GM21390 (cell line): Measurements from ENCODE around the gene CCDC32.
A peak's percentile ranks its signal among the peaks of the same experiment; 100 is the strongest.

ENCODE experiments used
- ATAC-seq: cut with Tn5 transposase; IDR thresholded peaks from one replicate; pipeline ENCODE4 v1.9.1; 2021; ENCODE audit not compliant: unreplicated experiment

CCDC32 gene

GRCh38 chr15:40567111-40567510 is 2.3 kb upstream of the CCDC32 start:
- ATAC-seq: no peak

- no peak for ATAC-seq
These were observed 744 bp upstream of the CCDC32 start for GRCh38 chr15:40565333-40566238.

GRCh38 chr15:40563426-40563825 is 1.4 kb downstream of the CCDC32 start:
- no peak for ATAC-seq

GRCh38 chr15:40562691-40563090 is 2.2 kb downstream of the CCDC32 start:
- no peak for ATAC-seq

- no peak for ATAC-seq
These were observed 5.7 kb downstream of the CCDC32 start for GRCh38 chr15:40558952-40559742.

- no peak for ATAC-seq
These were observed 9.0 kb downstream of the CCDC32 start for GRCh38 chr15:40555876-40556275.

- no peak for ATAC-seq
These were observed 10.7 kb downstream of the CCDC32 start for GRCh38 chr15:40554161-40554525.

GRCh38 chr15:40550341-40551037 is 14.4 kb downstream of the CCDC32 start:
- ATAC-seq: peak; percentile 73

GRCh38 chr15:40549894-40550293 is 14.9 kb downstream of the CCDC32 start:
- peak; percentile 2 for ATAC-seq

GRCh38 chr15:40548610-40549009 is 16.2 kb downstream of the CCDC32 start:
- ATAC-seq: no peak

- ATAC-seq: no peak
These were observed 19.4 kb downstream of the CCDC32 start for GRCh38 chr15:40545457-40545856.

- ATAC-seq: peak; percentile 74
These were observed 21.1 kb downstream of the CCDC32 start for GRCh38 chr15:40543631-40544294.

- no peak for ATAC-seq
These were observed 21.8 kb downstream of the CCDC32 start for GRCh38 chr15:40543082-40543481.

GRCh38 chr15:40538976-40539375 is 25.9 kb downstream of the CCDC32 start:
- no peak for ATAC-seq

- no peak for ATAC-seq
These were observed 28.3 kb downstream of the CCDC32 start for GRCh38 chr15:40536501-40536900.

- no peak for ATAC-seq
These were observed 30.5 kb downstream of the CCDC32 start for GRCh38 chr15:40534371-40534770.

GRCh38 chr15:40533763-40534364 is 31.0 kb downstream of the CCDC32 start:
- no peak for ATAC-seq

GRCh38 chr15:40528801-40529200 is 36.0 kb downstream of the CCDC32 start:
- no peak for ATAC-seq

- ATAC-seq: no peak
These were observed 39.0 kb downstream of the CCDC32 start for GRCh38 chr15:40525855-40526254.

GRCh38 chr15:40523611-40524010 is 41.2 kb downstream of the CCDC32 start:
- ATAC-seq: no peak

GRCh38 chr15:40516322-40516721 is 48.5 kb downstream of the CCDC32 start:
- ATAC-seq: no peak
